ENCODE results near the gene SH3GL1.

Gene SH3GL1

GRCh38 chr19:4430760-4431159, 30.4 kb upstream of the SH3GL1 start:
- Histone ChIP-seq H3K36me3 (ENCODE audit: insufficient read depth, low read length) (peaks cover 78% of the 10 kb centered on the region), H3F3A (ENCODE audit: insufficient read depth, low read length) (no peaks in the 10 kb centered on the region), H3K9ac (ENCODE audit: low read length) (no peak overlapping the region), H3K4me1 (ENCODE audit: insufficient read depth, low read length, severe bottlenecking) (peaks cover 9% of the 10 kb centered on the region), H3K4me3 (ENCODE audit: low read depth, low read length, poor library complexity, severe bottlenecking) (no peak overlapping the region), H4K20me1 (ENCODE audit: insufficient read depth, low read length) (no peaks in the 10 kb centered on the region), H3K9me3 (ENCODE audit: low read length) (no peaks in the 10 kb centered on the region), H3K4me2 (ENCODE audit: low read length) (no peak overlapping the region), H3K9me2 (ENCODE audit: low read depth, low read length) (no peaks in the 10 kb centered on the region), H2AFZ (ENCODE audit: low read length) (no peak overlapping the region), H3K27me3 (ENCODE audit: insufficient read depth, low read length) (no peaks in the 10 kb centered on the region), H3K79me2 (ENCODE audit: insufficient read depth, low read length) (no peaks in the 10 kb centered on the region), H3K27ac (ENCODE audit: low read depth, low read length, poor library complexity, severe bottlenecking) (no peak overlapping the region)
- TF ChIP-seq CTCF (IDR thresholded peaks at IDR 0.05; ENCODE audit: low read length): no peak
- TF ChIP-seq EZH2 (IDR thresholded peaks at IDR 0.05; ENCODE audit: borderline replicate concordance, low read length): no peak

- no peak overlapping the region for H3K4me2 ChIP-seq (ENCODE audit: low read length)
- H3K79me2 ChIP-seq (ENCODE audit: insufficient read depth, low read length): no peaks in the 10 kb centered on the region
- no peak overlapping the region for H3K4me3 ChIP-seq (ENCODE audit: low read depth, low read length, poor library complexity, severe bottlenecking)
- no peak overlapping the region for H2AFZ ChIP-seq (ENCODE audit: low read length)
- no peak for TF ChIP-seq EZH2 (IDR thresholded peaks at IDR 0.05; ENCODE audit: borderline replicate concordance, low read length)
- no peak for TF ChIP-seq CTCF (IDR thresholded peaks at IDR 0.05; ENCODE audit: low read length)
- H3K9me2 ChIP-seq (ENCODE audit: low read depth, low read length): no peaks in the 10 kb centered on the region
- H3K9ac ChIP-seq (ENCODE audit: low read length): no peak overlapping the region
- no peaks in the 10 kb centered on the region for H3F3A ChIP-seq (ENCODE audit: insufficient read depth, low read length)
- H3K27ac ChIP-seq (ENCODE audit: low read depth, low read length, poor library complexity, severe bottlenecking): no peak overlapping the region
- H3K4me1 ChIP-seq (ENCODE audit: insufficient read depth, low read length, severe bottlenecking): peaks cover 9% of the 10 kb centered on the region
- H3K9me3 ChIP-seq (ENCODE audit: low read length): no peaks in the 10 kb centered on the region
- peaks cover 79% of the 10 kb centered on the region for H3K36me3 ChIP-seq (ENCODE audit: insufficient read depth, low read length)
- no peaks in the 10 kb centered on the region for H3K27me3 ChIP-seq (ENCODE audit: insufficient read depth, low read length)
- H4K20me1 ChIP-seq (ENCODE audit: insufficient read depth, low read length): no peaks in the 10 kb centered on the region
Observed at GRCh38 chr19:4429771-4430171, 29.4 kb upstream of the SH3GL1 start.

GRCh38 chr19:4429256-4429655, 28.9 kb upstream of the SH3GL1 start:
- peaks cover 79% of the 10 kb centered on the region for H3K36me3 ChIP-seq (ENCODE audit: insufficient read depth, low read length)
- TF ChIP-seq EZH2 (IDR thresholded peaks at IDR 0.05; ENCODE audit: borderline replicate concordance, low read length): no peak
- TF ChIP-seq CTCF (IDR thresholded peaks at IDR 0.05; ENCODE audit: low read length): no peak
- H3K4me2 ChIP-seq (ENCODE audit: low read length): no peak overlapping the region
- no peaks in the 10 kb centered on the region for H3K27me3 ChIP-seq (ENCODE audit: insufficient read depth, low read length)
- no peaks in the 10 kb centered on the region for H3K9me2 ChIP-seq (ENCODE audit: low read depth, low read length)
- no peak overlapping the region for H2AFZ ChIP-seq (ENCODE audit: low read length)
- H3K27ac ChIP-seq (ENCODE audit: low read depth, low read length, poor library complexity, severe bottlenecking): no peak overlapping the region
- no peak overlapping the region for H3K4me3 ChIP-seq (ENCODE audit: low read depth, low read length, poor library complexity, severe bottlenecking)
- no peaks in the 10 kb centered on the region for H4K20me1 ChIP-seq (ENCODE audit: insufficient read depth, low read length)
- no peaks in the 10 kb centered on the region for H3F3A ChIP-seq (ENCODE audit: insufficient read depth, low read length)
- no peaks in the 10 kb centered on the region for H3K9me3 ChIP-seq (ENCODE audit: low read length)
- H3K79me2 ChIP-seq (ENCODE audit: insufficient read depth, low read length): no peaks in the 10 kb centered on the region
- H3K4me1 ChIP-seq (ENCODE audit: insufficient read depth, low read length, severe bottlenecking): peaks cover 9% of the 10 kb centered on the region
- no peak overlapping the region for H3K9ac ChIP-seq (ENCODE audit: low read length)
